ENCODE measurements around the gene ZNF827.
"Not testable (repeated sequence)": the region's sequence is repeated elsewhere in the genome, so short reads cannot be mapped to it uniquely, and the experiment has no call there.

The ZNF827 gene

DNA sequence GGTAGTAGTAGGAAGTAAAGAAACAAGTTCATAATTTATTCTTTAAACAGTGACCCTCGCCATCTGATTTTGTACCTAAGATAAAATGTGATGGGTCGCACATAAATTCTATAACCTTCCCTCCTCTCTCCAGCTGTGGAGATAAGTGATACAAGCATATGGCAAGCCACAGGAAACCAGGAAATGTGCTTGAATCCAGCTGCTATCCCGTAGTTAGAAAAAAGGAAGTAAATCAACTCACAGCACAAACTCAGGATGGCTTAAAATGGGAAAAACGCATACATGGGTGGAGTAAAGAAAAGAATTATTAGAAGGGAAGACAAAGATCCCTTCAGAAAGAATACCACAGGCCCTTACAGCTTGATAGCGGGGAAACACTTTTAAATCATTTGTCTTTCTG lies 78.2 kb downstream of the ZNF827 start:
- no peak for DNase-seq

GRCh38 chr4:145859926-145860325 lies 78.7 kb downstream of the ZNF827 start:
- no peak for DNase-seq

GRCh38 chr4:145859426-145859825 lies 79.2 kb downstream of the ZNF827 start:
- DNase-seq: no peak

- no peak for DNase-seq
Measured at GRCh38 chr4:145852256-145852839, 86.3 kb downstream of the ZNF827 start.

DNA sequence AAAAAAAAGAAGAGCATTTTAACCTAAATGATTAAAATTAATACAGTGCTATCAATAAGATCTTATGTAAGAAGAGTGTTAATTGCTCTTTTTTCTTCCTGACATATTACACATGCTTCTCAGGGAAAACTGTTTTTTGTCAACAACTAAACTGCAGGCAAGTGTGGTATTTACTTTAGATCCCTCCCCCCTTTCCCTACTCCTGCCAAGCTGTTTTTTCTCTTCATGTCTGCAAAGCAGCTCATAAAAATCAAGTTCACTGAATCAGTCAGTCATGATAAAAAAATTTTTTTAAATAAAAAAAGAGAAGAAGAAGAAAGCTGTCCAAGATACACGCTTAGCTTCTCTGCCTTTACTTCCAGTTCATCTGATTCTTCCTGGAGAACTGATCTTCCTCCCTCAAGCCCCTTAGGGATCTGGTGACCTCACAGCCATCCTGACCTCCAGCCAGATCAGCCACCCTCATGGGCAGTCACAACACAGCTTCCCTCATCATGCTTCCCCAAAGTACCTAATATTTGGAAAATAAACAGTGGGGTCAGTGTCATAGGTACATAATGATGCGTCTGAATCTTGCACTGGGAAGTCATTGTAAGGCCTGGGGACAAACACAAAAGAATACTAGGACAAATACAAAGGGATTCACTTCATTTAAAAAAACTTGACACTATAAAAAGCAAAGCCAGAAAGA lies 87.0 kb downstream of the ZNF827 start:
- no peak for DNase-seq

- no peak for DNase-seq
Measured at GRCh38 chr4:145847764-145848163, 90.9 kb downstream of the ZNF827 start.

- DNase-seq: no peak
Measured at GRCh38 chr4:145845118-145845517, 93.5 kb downstream of the ZNF827 start.

DNA sequence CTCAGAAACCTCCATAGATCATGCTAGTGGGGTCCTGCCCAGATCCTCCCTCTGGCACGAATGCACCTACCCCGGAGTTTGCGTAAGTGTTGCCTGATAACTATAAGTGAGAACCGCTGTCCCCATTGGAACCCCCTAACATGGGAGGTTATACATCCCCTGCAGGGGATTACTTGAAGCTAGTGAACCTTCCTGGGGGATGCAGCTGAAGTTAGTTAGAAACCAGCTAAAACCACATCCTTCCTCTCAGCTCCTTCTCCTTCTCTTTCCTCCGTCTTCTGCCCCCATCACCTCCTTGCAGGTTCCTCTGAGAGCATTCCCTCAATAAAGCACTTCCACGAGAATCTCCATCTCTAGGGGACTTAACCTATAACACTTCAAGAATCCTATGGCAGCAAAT lies 95.0 kb downstream of the ZNF827 start:
- DNase-seq: no peak

DNA sequence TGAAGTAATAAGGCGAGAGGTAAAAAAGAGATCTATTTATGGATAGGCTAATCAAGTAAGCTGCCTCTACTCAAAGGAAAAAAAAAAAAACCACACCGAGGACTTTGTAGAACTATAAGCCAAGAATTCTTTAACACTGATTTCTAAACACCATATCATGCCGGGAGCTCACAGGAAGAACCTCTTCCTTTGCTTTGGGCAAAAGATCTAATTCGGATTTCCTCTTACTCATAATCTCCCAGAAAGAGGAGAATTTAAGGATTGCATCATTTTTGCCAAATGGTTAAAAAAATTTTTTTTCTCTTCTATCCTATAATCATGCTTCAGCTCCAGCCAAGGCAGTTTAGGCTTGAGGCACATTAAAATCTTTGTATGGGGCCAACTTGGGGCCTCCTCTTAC lies 95.5 kb downstream of the ZNF827 start:
- no peak for DNase-seq

- DNase-seq: no peak
Measured at GRCh38 chr4:145842224-145842887, 96.3 kb downstream of the ZNF827 start.

GRCh38 chr4:145840801-145841200 lies 97.8 kb downstream of the ZNF827 start:
- no peak for DNase-seq

DNA sequence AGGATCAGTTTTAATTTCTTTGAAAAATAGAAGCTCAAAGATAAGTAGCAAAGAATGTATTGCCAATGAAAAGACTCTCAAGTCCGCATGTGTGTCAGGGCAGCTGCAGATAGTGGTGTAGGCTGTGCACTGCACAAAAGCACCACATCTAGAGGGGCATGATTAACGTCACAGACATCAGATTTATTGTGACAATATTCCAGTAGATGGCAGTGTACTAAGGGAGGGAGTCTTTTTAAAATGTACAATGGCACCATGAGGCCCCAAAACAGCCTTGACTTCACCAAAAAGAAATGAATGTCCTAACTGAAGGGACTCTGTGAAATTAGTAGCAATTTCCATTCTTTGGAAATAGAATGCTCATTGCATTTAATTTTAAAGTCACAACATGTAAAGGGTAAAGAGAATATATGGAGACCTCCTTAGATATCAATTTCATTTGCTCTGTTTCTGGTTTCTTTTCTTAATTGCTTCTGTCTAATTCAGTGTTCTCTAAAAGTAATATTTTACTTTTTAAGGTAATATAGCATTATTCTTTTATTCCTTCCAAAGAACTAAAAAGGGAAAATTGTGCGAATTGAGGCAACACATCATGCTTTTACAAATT lies 98.4 kb downstream of the ZNF827 start:
- no peak for DNase-seq

DNA sequence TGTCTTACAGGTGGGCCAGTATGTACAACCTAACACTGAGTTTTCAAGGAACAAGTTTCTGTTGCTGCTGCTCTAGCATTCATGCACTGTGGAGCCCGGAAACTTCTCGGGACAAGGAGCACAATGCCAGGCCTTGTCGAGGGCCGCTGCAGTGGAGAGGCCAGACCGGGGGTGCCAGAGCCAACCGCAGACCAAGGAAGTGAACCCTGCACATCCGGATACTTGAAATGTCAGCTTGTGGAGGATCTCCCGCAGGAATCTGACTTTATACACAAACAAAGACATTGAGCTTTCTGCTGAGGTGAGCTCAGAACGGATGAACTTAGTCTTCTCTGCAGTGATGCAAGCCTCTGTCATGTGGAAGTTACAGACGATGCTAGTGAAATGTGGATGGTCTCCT lies 99.5 kb downstream of the ZNF827 start:
- DNase-seq: no peak

DNA sequence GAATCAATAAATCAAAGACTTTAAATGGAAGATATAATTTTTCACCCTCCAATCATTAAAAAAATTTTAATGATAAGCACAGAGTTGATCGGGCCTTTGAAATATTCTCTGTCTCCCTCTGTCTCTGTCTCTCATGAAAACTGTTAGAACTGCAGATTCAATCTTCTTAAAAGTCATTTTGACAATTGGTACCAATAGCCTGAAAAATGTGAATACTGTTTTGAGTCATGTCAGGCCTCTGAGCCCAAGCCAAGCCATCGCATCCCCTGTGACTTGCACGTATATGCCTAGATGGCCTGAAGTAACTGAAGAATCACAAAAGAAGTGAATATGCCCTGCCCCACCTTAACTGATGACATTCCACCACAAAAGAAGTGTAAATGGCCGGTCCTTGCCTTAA lies 106.2 kb downstream of the ZNF827 start:
- DNase-seq: not testable (repeated sequence)

DNA sequence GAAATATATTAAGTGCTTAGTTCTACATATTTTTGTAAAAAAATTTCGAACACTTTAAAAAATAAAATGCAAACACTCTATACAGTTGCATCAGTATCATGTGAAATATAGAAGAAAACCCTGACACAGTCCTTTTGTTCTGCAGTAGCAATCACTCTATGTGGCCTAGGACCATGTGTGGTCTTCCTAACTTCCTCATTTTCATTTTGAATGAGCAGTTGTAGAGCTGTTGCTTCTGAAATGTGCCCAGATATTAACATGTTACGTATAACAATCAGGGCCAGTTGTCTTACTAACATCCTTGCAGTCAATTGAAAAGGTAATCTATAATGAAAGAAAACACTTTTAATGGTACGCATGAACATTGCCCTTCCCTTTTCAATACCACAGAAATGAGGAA lies 107.9 kb downstream of the ZNF827 start:
- no peak for DNase-seq

- peak; percentile 59 to 69 for DNase-seq
Measured at GRCh38 chr4:145829629-145830395, 108.8 kb downstream of the ZNF827 start.

DNA sequence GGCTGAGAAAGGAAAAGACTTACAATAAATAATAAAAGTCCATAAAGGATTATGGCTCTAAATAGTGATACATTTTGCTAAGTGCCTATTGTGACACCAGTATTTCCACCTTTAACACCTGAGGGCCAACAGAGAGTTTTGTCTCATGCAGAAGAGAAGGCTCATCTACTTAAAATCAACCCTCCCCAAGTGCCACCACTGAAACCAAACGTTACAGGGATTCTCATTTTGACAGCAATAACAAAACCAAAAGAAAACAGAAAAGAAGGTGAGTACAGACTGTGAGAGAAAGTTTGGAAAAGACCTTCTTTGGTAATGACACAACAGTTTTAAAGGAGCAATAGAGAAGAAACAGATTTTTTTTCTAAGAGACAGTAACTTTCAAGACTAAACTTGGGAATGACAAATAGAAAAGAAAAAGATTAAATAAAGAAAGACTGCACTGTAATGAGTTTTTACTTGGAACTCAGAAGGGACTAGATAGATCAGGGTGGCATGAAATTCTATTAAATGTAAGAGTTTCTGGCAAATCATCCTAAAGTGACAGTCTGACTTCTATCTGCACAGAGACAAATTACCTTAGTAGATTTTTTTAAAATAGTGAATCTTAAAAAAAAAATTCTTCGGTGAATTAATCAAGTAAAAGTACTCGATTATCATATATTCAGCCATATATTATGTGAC lies 109.7 kb downstream of the ZNF827 start:
- DNase-seq: no peak

DNA sequence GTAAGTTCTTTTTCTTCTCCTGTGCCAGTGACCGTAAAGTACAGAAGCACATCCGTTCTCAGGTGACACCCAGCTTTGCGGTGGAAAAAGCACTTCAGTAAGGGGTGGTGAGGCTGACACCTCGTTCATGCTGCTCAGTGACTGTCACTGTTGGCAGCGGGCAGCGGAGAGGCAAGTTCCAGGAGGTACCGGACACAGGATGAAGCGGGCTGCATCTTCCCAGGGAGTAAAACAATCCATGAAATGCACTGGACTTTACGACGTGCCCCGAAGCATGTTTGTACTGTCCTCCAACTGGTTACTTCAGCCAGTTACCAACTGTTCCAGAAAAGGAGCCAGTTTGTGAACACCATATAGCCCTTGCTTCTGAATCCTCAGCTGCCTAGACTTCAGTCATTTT lies 110.7 kb downstream of the ZNF827 start:
- DNase-seq: no peak

DNA sequence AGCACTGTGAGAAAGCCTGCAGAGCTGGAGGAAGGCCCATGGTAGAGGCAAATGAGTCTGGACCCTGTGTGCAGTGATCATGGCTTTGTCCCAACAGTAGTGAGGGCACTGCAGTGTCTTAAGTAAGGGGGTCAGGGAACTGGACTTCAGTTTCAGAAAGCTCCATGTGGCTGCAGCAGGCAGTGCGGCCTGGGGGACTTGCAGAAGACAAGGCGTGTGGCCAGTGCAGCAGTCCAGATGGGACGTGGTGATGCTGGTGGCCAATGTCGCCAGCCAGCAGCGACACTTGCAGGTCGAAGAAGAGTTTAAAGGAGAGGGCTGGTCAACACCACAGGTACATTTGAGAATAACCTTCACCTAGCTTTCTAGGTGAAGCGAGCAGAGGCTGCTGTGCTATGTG lies 113.4 kb downstream of the ZNF827 start:
- DNase-seq: no peak

DNA sequence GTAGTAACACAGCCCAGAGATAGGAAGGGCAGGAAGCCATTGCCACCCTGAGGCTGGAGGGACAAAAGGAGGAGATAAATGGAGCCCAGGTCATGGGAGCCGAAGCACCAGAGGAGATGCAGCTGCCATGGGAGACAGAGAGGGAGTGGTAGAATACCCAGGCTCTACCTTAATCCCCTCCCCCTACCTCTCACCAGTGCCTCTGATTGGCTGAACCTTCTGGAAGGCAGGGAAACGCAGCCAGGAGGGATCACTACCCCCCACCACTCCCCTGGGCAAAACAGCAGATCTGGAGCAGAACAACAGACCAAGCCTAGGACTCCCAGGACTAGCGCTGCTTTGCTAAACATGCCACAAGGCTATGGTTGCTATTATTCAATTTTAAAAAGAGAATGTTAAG lies 114.2 kb downstream of the ZNF827 start:
- no peak for DNase-seq

DNA sequence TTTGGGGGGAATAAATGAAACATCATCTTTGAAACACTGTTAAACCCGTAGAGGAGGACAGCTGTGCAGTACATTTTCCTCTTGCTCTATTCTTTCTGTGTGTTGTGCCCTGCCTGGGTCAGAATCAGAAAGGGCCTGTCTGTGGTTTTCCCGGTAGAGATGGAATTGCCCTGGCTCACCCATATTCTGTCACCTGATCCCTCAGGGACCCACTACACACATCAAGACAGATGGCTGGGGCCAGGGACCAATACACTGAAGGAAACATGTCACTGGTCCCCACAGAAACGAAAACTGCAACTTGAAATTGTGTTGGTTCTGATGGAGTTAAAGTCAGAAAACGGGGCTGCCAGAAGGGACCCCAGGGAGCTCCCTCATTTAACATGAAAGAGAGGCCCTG lies 114.9 kb downstream of the ZNF827 start:
- no peak for DNase-seq

GRCh38 chr4:145822581-145822980 lies 116.0 kb downstream of the ZNF827 start:
- DNase-seq: no peak

GRCh38 chr4:145822181-145822580 lies 116.4 kb downstream of the ZNF827 start:
- DNase-seq: no peak

Data from activated T-cell treated with anti-CD3 and anti-CD28 coated beads, Interleukin-2, amount 50 U/mL, for 48 hours (primary cell).